AML-193 (cell line): ENCODE results near the gene NFATC2.

Experiments
- DNase-seq, 2 experiments: peaks; one replicate each; lab custom pipeline; 2025; lab: John Stamatoyannopoulos, UW

The NFATC2 gene

DNA sequence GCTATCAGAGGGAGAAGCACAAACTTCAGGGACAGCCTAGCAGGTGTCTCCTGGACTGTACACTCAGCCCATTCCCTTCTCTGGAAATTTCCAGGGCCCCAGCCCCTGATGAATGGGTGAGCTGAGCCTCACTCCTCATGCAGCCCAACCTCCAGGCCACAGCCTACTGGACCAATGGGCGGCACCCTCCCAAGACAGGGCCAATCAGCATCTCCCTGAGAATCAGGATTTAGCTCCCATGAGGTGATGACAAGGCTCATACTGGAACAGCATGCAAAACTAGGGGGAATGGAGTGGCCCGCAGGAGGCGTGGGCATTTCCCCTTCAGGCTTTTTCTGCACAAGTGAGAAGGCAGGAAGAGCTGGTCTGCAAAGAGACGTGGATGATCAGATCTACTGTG is 29.0 kb downstream of the NFATC2 start:
- no peak for DNase-seq

DNA sequence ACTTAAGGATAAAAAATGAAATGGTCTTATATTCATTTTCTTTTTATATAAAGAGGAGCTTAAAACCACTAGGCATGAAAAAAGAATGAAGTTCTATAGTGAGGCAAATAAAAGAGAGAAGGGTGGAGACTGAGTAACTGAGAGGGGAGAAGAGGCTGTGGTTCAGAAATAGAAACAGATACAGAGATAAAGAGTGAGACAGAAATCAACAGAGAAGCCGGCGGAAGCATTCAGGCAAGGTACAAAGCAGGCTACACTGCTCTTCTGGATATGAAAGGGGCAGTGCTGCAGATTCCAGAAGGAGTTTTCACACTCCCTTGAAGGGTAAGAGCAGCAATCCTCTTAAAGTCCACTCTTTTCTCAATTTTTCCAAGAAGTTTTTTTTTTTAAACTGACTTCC is 29.9 kb downstream of the NFATC2 start:
- DNase-seq = no peak

DNA sequence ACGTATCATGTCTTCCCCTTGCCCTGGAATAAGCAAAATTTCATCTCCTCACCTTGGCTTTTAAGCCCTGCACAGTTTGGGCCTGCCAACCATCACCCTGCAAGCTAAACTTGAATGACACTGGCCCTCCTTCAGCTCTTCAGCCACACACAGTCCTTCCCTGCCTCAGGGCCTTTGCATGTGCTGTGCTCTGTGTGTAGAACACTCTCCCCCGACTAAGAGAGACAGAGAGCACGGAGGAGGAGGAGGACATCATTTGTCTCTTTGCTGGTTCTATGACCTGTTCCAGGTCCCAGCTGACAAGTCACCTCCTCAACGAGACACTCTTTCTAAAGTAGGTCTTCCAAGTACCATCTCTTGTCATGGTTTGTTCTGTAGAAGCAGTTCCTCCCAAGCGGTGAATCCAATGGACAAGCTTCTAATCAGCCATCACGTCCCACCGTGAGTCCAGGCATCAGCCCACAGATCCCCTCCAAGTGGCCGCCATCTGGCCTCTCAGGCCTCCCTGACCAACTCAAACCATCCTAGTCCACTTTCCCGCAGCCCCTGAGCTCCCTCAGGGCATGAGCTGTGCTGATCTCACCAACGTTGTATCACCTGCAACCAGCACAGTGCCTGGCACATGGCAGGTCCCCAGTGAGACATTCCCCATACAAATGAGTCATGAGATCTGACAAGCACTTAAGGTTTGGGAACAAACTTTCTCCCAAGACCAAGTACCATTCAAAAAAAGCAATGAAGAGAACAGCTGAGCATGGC is 30.5 kb downstream of the NFATC2 start:
- DNase-seq = no peak

DNA sequence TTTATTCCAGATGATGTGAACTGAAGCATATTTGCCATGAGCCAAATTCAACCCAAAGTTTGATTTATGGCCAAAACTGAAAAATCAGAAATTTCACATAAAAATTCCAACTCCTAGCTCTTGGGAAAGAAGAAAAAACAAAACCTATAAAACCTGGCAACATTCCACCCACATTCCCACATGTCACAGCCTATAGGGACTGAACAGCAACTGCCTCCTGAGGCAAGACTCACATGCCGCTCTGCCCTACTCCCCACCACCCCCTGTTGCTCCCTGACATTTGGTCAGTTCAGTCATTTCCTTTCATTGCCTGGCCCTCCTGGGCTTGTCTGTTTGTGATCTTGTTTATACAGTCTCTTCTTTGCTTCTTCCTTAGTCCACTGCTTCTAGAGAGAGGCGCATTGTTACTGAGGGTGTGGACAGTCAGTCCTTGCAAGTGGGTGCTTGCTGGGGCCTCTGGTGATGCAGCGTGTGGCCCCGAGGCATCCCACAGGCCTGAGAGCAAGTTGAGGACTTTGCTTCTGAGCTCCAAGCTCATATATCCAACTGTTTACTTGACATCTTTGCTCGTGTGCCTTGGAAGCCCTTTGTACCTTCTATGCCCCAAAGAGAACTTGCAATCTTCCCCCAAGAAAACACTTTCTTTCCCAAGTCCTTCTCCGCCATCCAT is 31.4 kb downstream of the NFATC2 start:
- DNase-seq = no peak

DNA sequence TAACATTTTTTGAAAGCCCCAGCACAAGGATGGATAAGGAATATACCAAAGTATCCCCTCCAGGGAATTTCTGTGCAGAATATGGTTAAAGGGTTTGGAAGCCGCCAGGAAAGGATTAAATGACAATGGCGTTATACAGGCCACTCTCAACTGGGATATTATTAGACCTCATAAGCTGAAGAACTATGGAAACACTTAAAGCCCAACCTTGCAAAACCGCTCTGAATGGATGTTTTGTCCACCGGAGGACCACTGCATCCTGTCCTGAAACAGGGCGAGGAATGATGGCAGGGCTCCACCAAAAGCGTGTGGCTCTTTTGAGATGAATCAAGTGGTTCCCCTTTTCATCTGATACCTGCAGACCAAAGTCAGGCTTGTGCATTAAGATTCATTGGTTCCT is 32.4 kb downstream of the NFATC2 start:
- DNase-seq = no peak

DNA sequence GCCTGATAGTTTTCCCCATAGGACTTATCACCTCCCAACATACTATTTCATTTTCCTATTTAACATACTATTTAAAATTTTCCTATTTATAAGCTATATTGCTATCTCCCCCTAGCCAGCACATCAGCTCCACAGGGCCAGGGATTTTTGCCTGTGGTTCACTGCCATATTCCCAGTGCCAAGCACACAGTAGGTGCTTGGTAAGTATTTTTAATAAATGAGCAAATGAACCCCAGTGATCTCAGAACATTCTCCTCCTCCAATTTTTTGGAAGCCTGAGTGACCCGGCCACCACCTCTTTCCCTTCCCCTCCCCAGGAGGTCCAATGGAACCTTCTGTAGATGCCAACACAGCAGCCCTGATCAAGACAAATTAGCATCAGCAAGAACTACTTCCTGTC is 33.3 kb downstream of the NFATC2 start:
- no peak for DNase-seq

DNA sequence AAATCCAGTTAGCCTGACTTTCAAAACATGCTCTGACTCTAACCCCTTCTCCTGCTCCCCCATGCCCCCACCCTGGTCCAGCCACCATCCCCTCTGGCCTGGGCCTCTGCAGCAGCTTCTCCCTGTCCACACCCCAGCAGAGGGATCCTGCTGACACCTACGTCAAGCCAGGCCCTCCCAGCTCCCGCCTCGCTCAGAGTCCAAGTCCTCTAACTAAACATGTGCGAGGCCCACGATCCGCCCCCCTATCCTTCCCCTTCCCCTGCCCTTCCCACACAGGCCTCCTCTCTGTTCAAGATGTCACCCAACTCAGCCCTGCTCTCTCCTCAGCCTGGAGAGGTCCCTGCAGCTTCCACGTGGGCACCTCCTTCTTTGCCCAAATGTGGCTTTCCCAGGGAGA is 33.7 kb downstream of the NFATC2 start:
- no peak for DNase-seq

DNA sequence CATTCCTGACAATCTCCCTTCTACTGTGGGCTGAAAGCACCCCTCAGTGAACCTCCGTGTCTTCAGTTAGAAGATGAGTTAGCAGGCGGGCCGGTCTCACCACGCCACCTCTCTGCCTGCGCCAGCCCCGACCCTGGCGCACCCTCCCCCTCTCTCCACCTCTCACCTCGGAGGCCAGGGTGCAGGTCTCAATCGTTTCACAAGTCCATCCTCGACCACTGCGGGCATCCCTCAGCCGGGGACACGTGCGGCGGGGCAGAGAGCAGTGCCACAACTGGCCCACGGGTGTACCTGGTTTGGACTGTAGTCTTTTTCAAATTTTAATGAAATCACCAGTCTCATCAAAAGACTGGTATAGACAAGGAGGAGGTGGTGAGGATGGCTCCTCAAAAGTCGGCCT is 34.4 kb downstream of the NFATC2 start:
- no peak for DNase-seq

DNA sequence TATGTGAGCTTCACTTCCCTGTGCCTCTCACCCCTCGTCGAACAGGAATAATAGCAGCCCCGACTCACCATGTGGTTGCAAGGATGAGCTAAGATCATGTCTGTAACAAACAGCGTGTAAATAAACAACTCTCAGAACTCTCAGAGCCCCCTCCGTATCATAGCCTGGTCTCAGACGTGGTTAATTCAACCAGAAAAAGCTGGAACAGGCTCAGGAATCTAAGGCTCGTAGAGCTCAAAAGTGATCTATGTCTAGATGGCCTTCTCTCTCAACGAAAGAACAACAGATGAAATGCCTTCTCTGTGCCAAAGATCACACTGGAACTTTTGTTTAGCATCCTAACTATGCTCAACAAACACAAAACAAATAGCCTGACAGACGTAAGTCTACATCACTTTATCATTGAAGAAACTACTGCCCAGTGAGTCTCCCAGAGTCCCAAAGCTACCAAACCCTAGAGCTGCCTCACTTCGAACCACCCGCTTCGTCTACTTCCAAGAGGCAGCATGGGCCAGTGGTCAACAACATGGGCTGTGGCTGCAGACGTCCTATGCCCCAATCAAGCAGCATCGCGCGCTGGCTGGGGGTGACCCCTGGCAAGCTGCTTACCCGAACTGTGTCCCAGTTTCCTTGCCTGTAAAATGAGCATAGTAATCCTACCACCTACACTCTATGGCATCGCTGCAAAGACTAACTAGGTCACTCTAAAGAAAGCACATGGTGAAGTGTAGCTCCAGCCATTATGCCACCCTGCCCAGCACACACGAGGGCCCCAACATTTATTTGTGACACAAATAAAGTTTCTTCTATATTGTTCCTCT is 35.1 kb downstream of the NFATC2 start:
- no peak for DNase-seq

DNA sequence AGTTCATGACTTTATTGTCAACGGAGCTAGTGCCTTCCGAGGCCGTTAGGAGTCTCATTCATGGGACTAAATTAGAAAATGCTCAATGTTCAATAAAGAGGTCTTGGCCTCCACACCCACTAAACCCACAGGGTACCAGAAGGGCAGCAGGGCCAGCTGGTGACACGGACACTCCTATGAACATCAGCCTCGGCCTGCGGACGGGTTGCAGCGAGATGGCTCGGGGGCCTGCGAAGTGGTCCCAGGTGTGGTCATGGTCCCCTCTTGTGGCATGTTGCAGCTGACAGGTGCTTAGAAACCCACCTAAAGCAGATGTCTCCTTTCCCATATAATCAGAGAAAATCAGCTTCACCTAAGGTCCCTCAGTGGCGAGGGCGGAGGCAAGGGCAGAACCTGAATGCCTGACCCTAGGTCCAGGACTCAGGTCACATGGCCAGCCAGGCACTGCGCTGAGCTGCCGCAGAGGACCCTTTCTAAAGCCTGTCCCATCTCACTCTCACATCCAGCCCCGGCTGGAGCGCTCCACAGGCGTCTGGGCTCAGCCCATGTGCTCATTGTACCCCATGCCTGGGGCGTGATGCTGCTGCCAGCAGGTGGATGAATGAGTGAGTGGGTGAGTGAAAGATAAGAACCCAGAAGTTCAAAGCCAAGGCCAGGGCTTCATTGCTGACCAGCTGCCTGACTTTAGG is 35.8 kb downstream of the NFATC2 start:
- DNase-seq = no peak

DNA sequence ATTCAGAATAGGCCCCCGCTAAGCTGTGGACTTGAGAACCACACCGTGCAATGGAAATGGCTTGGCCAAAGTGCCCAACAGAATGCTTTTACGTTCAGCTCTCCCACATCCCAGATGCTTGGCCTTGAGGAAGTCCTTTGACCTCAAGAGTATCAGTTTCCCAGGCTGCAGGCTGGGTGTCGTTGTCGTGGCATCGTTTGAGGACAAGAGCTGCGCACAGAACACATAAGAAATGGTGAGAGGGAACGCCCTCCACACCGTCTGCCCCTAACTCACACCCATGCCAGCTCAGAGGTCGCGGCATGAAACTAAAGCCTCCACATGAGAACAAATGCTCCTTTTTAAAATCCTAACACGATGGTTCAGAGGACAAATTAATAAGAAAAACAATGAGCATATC is 37.0 kb downstream of the NFATC2 start:
- no peak for DNase-seq

DNA sequence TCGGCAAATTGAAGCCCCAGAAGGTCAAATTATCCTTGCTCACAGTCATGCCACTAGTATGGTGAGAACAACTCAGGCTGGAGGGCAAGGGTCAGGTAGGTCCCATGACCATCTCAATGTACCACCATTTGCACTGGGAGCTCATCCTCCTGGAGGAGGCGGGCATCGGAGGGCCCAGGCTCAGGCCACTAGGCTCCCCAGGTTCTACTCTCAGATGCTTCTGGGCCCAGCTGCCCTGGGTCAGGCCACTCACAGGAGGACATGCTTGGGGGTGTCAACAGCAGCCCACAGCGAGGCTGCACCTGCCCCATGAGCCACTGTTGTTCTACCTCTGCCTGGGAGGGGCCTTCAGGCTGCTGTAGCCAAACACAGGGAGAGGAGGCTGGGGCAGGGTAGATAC is 39.1 kb downstream of the NFATC2 start:
- no peak for DNase-seq

DNA sequence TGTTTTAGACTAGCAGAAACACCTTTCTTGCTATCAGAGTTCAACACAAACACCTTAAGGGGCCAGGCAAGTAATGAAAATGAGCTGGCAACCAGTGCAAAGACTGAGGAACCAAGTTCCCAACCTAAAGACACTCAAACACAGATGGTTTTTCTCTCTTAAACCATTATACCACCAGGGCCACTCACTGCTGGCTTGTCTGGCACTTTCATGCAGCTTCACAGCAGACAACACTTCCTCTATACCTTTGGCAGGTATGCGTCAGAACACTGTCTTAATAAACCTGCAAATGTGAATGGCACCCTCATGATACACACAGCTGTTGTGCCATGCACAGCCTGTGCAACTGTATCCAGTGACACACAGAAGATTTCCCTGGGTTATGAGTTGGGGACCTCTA is 41.6 kb downstream of the NFATC2 start:
- no peak for DNase-seq

DNA sequence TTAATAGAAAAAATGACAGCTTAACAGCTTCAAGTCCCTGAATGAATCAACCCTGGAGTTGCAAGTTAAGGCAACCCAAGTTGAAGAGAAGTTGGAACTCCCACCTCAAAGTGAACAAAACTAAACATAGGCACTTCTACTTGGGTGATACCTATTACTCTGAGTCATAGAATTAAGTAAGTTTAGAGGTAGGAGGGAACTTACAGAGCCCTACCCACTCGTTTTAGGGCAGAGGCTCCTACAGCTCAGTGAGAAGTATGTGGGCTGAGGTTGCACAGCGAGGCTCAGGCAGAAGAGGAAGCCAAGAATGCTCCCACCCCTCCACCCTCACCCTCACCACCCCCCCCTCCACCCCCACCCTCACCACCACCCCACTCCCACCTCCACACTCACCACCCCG is 42.2 kb downstream of the NFATC2 start:
- peak; percentile 12 to 40 for DNase-seq

DNA sequence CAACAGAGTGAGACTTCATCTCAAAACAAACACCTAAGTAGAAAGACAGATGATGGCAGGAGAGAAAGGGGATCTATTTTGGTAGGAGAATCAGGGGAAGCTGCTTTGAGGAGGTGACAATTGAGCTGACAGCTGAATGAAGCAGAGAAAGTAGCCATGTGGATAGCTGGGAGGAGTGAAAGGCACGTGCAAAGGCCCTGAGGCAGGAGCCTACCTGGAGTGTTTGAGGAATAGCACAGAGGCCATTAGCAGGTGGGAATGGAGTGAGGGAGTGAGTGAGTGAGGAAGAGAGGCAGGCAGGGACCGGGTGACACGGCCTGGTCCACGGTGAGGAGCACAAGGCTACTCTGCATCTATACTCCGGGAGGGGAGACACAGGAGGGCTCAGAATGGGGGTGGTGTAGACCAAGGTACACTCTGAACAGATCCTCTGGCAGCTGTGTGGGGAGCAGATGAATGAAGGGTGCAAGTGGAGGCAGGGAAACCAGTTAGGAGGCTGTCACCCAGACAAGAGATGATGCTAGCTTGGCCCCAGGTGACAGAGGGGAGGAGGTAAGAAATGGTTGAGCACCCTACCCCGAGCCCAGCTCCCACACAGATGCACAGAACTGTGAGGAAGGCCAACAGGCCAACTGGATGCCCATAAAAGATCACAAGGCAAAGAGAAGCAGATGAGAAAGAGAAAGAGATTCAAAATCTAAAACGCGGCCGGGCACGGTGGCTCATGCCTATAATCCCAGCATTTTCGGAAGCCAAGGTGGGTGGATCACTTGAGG is 43.6 kb downstream of the NFATC2 start:
- no peak for DNase-seq

DNA sequence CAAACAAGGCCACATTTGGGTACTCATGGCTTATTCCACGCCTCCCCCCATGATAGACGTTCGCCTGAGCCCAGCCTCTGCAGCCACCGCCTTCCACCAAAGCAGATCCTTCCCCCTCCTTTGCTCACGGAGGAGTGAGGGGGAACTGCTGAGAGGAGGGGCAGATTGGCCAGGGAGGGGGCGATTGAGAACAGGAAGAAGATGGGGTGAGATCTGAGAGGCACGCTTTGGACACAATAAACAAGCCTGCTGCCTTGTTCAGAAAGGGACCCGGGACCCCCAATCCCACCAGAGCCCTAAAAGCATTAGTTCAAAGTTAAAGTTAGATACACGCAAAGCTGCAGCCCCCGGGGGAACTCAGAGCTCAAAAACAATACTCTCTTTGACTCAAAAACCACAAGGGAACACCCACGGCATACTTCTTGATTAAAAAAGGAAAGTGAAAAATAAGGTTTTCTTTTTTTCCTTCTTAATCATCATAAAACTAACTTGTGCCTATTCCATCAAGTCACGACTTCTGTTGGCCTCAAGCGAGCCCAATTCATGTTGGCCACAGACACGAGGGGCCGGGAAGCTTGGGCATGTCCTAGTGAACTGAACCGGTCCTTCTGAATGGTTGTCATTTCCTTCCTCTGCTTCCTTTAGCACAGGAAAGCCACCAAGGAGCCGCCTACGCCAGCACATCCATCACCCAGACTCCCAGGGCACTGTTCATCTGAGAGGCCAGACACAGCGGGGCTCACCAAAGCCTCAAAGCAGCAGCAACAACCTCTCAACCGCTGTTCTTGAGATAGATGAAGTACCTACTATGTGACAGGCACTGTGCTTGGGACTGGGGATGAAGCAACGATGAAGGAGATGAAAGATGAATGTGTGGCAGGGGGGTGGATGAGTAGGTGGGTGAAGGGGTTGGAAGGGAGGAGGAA is 44.7 kb downstream of the NFATC2 start:
- DNase-seq = no peak

DNA sequence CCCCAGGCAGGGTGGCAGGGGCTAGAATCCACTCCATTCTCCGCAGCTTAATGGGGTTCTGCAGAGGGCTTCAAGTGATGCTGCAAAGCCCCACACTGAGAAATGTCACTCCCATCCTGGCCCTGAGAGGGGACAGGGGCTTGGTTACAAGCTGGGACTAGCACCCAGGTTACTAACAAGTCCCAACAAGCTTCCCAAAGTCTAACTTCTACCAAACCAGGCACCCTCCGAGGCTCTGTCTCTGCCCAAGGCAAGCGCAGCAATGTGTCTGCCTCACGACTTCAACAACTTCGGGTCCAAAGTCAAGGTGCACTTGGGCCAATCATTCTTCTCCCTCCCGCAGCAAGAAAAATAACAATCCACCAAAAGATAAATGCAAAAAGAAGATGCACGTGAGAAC is 45.6 kb downstream of the NFATC2 start:
- no peak for DNase-seq

DNA sequence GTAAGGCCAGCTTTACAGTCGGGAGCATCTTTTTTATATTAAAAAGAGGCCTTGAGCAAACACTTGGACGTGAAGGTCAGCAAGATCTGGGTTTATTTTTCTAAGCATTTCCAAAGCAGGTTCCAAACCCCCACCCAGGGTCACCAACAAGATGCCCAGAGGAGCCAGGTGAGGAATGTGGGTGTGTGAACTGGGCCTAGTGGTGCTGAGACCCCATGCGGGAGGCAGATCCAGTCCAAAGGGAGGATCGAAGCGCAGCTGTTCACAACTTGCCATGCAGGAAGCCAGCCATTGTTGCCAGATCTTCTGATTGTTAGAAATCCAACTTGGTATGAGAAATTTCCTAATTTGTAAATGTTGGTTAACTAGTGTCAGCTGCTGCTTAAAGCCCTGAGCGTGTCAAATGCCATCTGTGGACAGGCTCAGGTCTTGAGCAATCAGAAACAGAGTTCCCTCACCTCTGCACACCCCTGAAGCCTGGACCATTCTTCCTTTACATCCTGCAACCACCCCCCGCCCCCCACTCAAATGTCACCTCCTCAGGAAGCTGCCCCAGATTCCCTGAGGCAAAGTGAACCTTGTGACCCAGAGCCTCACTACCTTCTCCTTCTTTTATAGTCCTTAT is 46.5 kb downstream of the NFATC2 start:
- peak; percentile 6 to 12 for DNase-seq

DNA sequence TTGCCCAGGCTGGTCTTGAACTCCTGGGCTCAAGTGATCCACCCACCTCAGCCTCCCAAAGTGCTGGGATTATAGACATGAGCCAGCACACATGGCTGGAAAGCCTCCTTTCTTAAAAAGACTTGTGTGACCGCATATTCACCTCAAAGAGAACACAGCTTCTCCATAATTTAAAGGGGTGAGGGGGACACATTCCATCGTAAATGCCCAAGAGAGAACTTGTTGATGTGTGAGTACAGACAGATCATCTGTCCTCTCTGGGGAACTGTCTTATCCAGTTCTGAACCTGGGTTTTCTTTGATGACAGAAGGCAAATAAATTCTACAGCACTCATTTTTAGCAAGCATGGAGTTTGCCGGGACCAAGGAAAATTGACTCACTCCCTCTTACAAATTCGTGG is 47.2 kb downstream of the NFATC2 start:
- DNase-seq = no peak
